H1 (cell line): ENCODE results near the gene BMP4. TPM values are rescaled to one million over a fixed set of nuclear protein-coding genes. Genes with fewer than 3 reads are reported as not detected.

Source experiments
- BCL11A ChIP-seq, 2 experiments: IDR thresholded peaks; one replicate each; pipeline ENCODE4 v1.6.1; 2011; ENCODE audit warnings: low read depth in 2 of 2, low read length in 2 of 2, mild to moderate bottlenecking in 2 of 2
- EZH2 ChIP-seq: fragments of 200-600 bp; sonication (generic); IDR thresholded peaks from 2 replicates; pipeline ENCODE4 v1.7.1; 2012; ENCODE audit warnings: low read depth, mild to moderate bottlenecking, moderate library complexity, low read length, inconsistent platforms; ENCODE audit not compliant: severe bottlenecking
- HDAC2 ChIP-seq, 2 experiments: fragments of 300-600 bp in 1 of 2; sonication (generic) in 1 of 2; IDR thresholded peaks; 2 replicates each; pipeline ENCODE4 v1.6.1; 2011 to 2012; ENCODE audit warnings: low read depth in 2 of 2, low read length in 2 of 2, mild to moderate bottlenecking in 2 of 2, moderate library complexity in 2 of 2, borderline replicate concordance in 1 of 2, inconsistent platforms in 1 of 2
- KDM4A ChIP-seq: IDR thresholded peaks from one replicate; pipeline ENCODE4 v1.7.1; 2012; ENCODE audit warnings: low read depth, mild to moderate bottlenecking, moderate library complexity, low read length, inconsistent platforms; ENCODE audit not compliant: severe bottlenecking
- NANOG ChIP-seq: IDR thresholded peaks from 2 replicates; pipeline ENCODE4 v1.6.1; 2011; ENCODE audit warnings: low read length, low read depth, mild to moderate bottlenecking, inconsistent platforms; ENCODE audit not compliant: insufficient read depth, poor library complexity, severe bottlenecking
- POLR2A ChIP-seq, 2 experiments: IDR thresholded peaks; 1 replicate in 1 of 2; 2 replicates in 1 of 2; pipeline ENCODE4 v1.6.1; 2011; ENCODE audit warnings: low read depth in 2 of 2, low read length in 2 of 2, mild to moderate bottlenecking in 2 of 2; ENCODE audit errors: control extremely low read depth in 1 of 2
- RAD21 ChIP-seq, 2 experiments: IDR thresholded peaks in 1 of 2; conservative IDR thresholded peaks in 1 of 2; 2 replicates each; pipeline ENCODE4 v1.6.1; 2011; ENCODE audit warnings: low read depth in 2 of 2, low read length in 2 of 2, improper control_type of control experiment in 1 of 2, inconsistent platforms in 1 of 2, mild to moderate bottlenecking in 1 of 2, moderate library complexity in 1 of 2
- RFX5 ChIP-seq: IDR thresholded peaks from 2 replicates; pipeline ENCODE4 v1.6.1; 2011; ENCODE audit warnings: low read depth, low read length, improper control_type of control experiment, borderline replicate concordance
- RNF2 ChIP-seq: fragments of 200-900, 300-1000 bp; sonication (generic); IDR thresholded peaks from 2 replicates; pipeline ENCODE4 v1.7.1; 2016; ENCODE audit warnings: borderline replicate concordance, low read depth, mild to moderate bottlenecking, antibody characterized with exemption, low read length; ENCODE audit not compliant: poor library complexity, severe bottlenecking; ENCODE audit errors: missing control alignments
- RXRA ChIP-seq: IDR thresholded peaks from 2 replicates; pipeline ENCODE4 v1.6.1; 2011; ENCODE audit warnings: low read depth, mild to moderate bottlenecking, low read length, moderate library complexity; ENCODE audit not compliant: insufficient read depth
- TAF1 ChIP-seq: IDR thresholded peaks from 2 replicates; pipeline ENCODE4 v1.6.1; 2011; ENCODE audit warnings: mild to moderate bottlenecking, low read depth, low read length
- YY1 ChIP-seq: IDR thresholded peaks from 2 replicates; pipeline ENCODE4 v1.6.1; 2011; ENCODE audit warnings: low read depth, mild to moderate bottlenecking, low read length
- polyA plus RNA-seq, 7 experiments: library from polyadenylated mRNA; depleted of rRNA in 3 of 7; stranded (reverse) in 5 of 7; unstranded in 2 of 7; fragments of >200 nt in 5 of 7; fragments of 200-250 nt in 2 of 7; gene quantifications; 1 replicate in 5 of 7; 2 replicates in 1 of 7; 4 replicates in 1 of 7; pipeline versions ENCODE4 v1.2.1 to v1.2.3, GENCODE V29; 2011 to 2013; ENCODE audit warnings: missing spikeins in 2 of 7, mixed read lengths in 2 of 7
- total RNA-seq: library from RNA; stranded (reverse); fragmentation: NEBNext Ultra II Directional; extraction: Animal tissue kit (Norgen Biotek cat#: 25700); gene quantifications from 2 replicates; pipeline ENCODE4 v1.2.1, GENCODE V29; 2021
- TF ChIP-seq, protein P1 (sequence below), 3 experiments: IDR thresholded peaks; 1 replicate in 2 of 3; 2 replicates in 1 of 3; pipeline versions ENCODE4 v1.5.1 to v1.6.1; 2011; ENCODE audit warnings: low read length in 3 of 3, mild to moderate bottlenecking in 3 of 3, inconsistent platforms in 2 of 3, low read depth in 1 of 3, moderate library complexity in 1 of 3; ENCODE audit not compliant: insufficient read depth in 1 of 3; ENCODE audit errors: control extremely low read depth in 1 of 3

Gene BMP4
- total and polyA plus RNA-seq, 2 of the 8 experiments (the other 6 are each of a cell fraction or from before 2014, with no cell fraction given), result 2.3 to 5.4 TPM

DNA sequence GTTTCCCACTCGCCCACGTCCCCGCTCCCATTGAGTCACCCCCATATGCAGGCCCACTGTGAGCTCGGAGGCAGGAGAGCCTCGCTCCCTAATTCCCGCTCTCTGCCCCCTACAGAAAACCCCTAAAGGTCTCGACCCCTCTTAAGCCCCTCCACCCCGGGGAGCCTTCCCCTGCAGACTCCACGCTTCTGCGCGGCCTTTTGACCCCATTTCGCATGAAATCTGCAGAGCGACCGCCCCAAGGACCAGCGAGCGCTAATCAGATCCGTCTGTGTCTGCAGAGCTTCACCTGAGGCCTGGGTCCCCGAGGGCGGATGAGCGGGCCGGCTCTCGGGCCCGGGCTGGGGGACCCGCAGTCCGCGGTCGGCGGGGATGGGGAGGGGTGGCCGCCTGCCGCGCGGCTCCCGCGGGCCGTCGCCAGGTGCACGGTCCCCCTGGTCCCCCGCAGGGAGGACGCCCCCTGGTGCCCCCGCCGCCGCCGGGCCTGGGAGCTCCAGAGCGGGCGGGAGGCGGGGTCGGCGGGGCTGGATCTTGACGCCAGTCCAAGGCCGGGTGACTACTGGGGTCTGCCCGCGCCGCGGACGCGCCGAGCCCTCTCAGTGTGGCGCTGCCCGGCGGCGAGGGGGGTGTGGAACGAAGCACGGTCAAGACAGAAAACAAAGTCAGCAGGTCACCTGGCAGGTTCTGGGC is 10.1 kb downstream of the BMP4 start (continued):
- TF ChIP-seq, protein P1, sequence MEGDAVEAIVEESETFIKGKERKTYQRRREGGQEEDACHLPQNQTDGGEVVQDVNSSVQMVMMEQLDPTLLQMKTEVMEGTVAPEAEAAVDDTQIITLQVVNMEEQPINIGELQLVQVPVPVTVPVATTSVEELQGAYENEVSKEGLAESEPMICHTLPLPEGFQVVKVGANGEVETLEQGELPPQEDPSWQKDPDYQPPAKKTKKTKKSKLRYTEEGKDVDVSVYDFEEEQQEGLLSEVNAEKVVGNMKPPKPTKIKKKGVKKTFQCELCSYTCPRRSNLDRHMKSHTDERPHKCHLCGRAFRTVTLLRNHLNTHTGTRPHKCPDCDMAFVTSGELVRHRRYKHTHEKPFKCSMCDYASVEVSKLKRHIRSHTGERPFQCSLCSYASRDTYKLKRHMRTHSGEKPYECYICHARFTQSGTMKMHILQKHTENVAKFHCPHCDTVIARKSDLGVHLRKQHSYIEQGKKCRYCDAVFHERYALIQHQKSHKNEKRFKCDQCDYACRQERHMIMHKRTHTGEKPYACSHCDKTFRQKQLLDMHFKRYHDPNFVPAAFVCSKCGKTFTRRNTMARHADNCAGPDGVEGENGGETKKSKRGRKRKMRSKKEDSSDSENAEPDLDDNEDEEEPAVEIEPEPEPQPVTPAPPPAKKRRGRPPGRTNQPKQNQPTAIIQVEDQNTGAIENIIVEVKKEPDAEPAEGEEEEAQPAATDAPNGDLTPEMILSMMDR (IDR thresholded peaks at IDR 0.05; ENCODE audit: control extremely low read depth in 1 of 3, insufficient read depth in 1 of 3, low read depth in 1 of 3, low read length in 3 of 3), result no peak
- peak; percentile 7 to 58; a peak in 2 of 4 replicates for TF ChIP-seq HDAC2 (IDR thresholded peaks at IDR 0.05; ENCODE audit: borderline replicate concordance in 1 of 2, low read depth in 2 of 2, low read length in 2 of 2)
- TF ChIP-seq POLR2A (IDR thresholded peaks at IDR 0.05; ENCODE audit: control extremely low read depth in 1 of 2, low read depth in 2 of 2, low read length in 2 of 2), result no peak
- TF ChIP-seq EZH2, result peak; percentile 72
- no peak for TF ChIP-seq RXRA
- TF ChIP-seq KDM4A, result peak; percentile 73
- peak; percentile 58 for TF ChIP-seq RNF2
- no peak for TF ChIP-seq BCL11A (IDR thresholded peaks at IDR 0.05; ENCODE audit: low read depth in 2 of 2, low read length in 2 of 2)
- no peak for TF ChIP-seq RAD21 (IDR thresholded peaks at IDR 0.05 in 1 of 2, conservative IDR thresholded peaks at IDR 0.05 in 1 of 2; ENCODE audit: low read depth in 2 of 2, low read length in 2 of 2)
- no peak for TF ChIP-seq YY1
- TF ChIP-seq RFX5, result no peak
- no peak for TF ChIP-seq TAF1
- no peak for TF ChIP-seq NANOG
- TF ChIP-seq, all 59 proteins: peak for 5
